Endothelial cell (in vitro differentiated cells): Measurements from ENCODE around the gene GATAD2B. TPM values are rescaled to one million over a fixed set of nuclear protein-coding genes. Genes with fewer than 3 reads are reported as not detected.

Experiments
- DNase-seq: peaks from one replicate; pipeline ENCODE4 v3.0.0; 2021; ENCODE audit warnings: low spot score
- H3K27ac Mint-ChIP-seq: one replicate; pipeline ENCODE4 v1.8.0; 2021; ENCODE audit warnings: mixed read lengths, inconsistent platforms; ENCODE audit not compliant: unreplicated experiment
- H3K27me3 Mint-ChIP-seq: one replicate; pipeline ENCODE4 v1.8.0; 2021; ENCODE audit warnings: mild to moderate bottlenecking, moderate library complexity, mixed read lengths, inconsistent platforms; ENCODE audit not compliant: unreplicated experiment
- H3K36me3 Mint-ChIP-seq: one replicate; pipeline ENCODE4 v1.8.0; 2021; ENCODE audit warnings: mild to moderate bottlenecking, low read depth, mixed read lengths, inconsistent platforms; ENCODE audit not compliant: unreplicated experiment
- H3K4me1 Mint-ChIP-seq: one replicate; pipeline ENCODE4 v1.8.0; 2021; ENCODE audit warnings: mild to moderate bottlenecking, mixed read lengths, inconsistent platforms; ENCODE audit not compliant: unreplicated experiment
- H3K4me3 Mint-ChIP-seq: one replicate; pipeline ENCODE4 v1.8.0; 2021; ENCODE audit warnings: mild to moderate bottlenecking, mixed read lengths, inconsistent platforms; ENCODE audit not compliant: unreplicated experiment
- H3K9me3 Mint-ChIP-seq: one replicate; pipeline ENCODE4 v1.8.0; 2021; ENCODE audit warnings: mixed read lengths, inconsistent platforms; ENCODE audit not compliant: unreplicated experiment
- total RNA-seq: library from RNA; stranded (reverse); fragmentation: NEBNext Ultra II Directional; extraction: Animal tissue kit (Norgen Biotek cat#: 25700); gene quantifications from one replicate; pipeline ENCODE4 v1.2.1, GENCODE V29; 2021; ENCODE audit not compliant: unreplicated experiment
- TF ChIP-seq, protein P1 (sequence below): fragments of 200-600 bp; sonication (generic); IDR thresholded peaks from one replicate; pipeline ENCODE4 v1.5.0; 2021; ENCODE audit warnings: antibody characterized with exemption; ENCODE audit not compliant: unreplicated experiment

GATAD2B gene
- total RNA-seq, 1 donor from 2014 or later = 45.4 TPM

DNA sequence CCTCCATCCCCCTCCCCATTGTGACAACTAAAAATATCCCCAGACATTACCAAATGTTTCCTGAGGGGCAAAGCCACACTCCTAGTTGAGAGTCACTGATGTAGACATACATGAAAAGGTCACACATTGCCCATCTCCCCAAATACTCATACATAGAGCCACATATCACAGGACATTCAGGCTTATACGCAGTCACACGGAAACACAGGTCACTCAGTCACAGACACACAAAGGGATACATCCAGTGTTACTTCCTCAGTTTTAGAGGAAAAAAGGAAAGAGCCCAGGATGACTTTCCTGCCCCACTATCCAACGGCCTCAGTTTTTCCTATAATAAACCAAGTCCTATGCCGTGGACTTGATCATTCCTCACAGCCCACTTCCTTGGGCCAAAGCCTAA is 38.6 kb upstream of the GATAD2B start:
- Mint-ChIP-seq H3K4me3 (peak overlapping the region; percentile 96), H3K27me3 (peaks cover 18% of the 10 kb centered on the region)

GRCh38 chr1:153960206-153960605 is 37.4 kb upstream of the GATAD2B start:
- peaks cover 11% of the 10 kb centered on the region for H3K36me3 Mint-ChIP-seq
- H3K27ac Mint-ChIP-seq = no peak overlapping the region
- peaks cover 63% of the 10 kb centered on the region for H3K4me1 Mint-ChIP-seq
- H3K4me3 Mint-ChIP-seq = no peak overlapping the region
- no peak for DNase-seq
- H3K27me3 Mint-ChIP-seq = peaks cover 18% of the 10 kb centered on the region
- no peaks in the 10 kb centered on the region for H3K9me3 Mint-ChIP-seq
- TF ChIP-seq, protein P1, sequence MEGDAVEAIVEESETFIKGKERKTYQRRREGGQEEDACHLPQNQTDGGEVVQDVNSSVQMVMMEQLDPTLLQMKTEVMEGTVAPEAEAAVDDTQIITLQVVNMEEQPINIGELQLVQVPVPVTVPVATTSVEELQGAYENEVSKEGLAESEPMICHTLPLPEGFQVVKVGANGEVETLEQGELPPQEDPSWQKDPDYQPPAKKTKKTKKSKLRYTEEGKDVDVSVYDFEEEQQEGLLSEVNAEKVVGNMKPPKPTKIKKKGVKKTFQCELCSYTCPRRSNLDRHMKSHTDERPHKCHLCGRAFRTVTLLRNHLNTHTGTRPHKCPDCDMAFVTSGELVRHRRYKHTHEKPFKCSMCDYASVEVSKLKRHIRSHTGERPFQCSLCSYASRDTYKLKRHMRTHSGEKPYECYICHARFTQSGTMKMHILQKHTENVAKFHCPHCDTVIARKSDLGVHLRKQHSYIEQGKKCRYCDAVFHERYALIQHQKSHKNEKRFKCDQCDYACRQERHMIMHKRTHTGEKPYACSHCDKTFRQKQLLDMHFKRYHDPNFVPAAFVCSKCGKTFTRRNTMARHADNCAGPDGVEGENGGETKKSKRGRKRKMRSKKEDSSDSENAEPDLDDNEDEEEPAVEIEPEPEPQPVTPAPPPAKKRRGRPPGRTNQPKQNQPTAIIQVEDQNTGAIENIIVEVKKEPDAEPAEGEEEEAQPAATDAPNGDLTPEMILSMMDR = no peak

More for the DNA sequence above, 38.6 kb upstream of the GATAD2B start:
- Mint-ChIP-seq H3K9me3 (no peaks in the 10 kb centered on the region), H3K36me3 (peaks cover 15% of the 10 kb centered on the region), H3K4me1 (peaks cover 68% of the 10 kb centered on the region), H3K27ac (peak overlapping the region; percentile 100)
- DNase-seq = no peak
- TF ChIP-seq, protein P1 = no peak

DNA sequence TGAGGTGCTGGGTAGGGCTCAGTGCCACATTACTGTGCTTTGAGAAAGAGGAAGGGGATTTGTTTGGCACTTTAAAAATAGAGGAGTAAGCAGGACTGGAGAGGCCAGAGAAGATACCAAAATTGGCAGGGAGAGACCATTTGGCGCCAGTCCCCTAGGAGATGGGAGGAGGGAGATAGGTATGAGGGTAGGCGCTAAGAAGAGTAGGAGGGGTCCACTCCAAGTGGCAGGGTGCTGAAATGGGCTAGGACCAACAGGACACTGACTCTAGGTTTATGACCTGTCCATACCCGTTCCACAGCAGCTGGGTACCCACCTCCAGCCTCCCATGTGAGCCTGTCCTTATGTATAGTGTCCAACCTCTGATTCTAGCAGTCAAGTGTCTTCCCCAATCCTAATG is 36.7 kb upstream of the GATAD2B start:
- peak overlapping the region; percentile 100 for H3K4me3 Mint-ChIP-seq

GRCh38 chr1:153958961-153959260 is 36.1 kb upstream of the GATAD2B start:
- Mint-ChIP-seq H3K27ac (peak overlapping the region; percentile 80), H3K36me3 (peaks cover 17% of the 10 kb centered on the region), H3K4me3 (peak overlapping the region; percentile 100), H3K4me1 (peaks cover 62% of the 10 kb centered on the region), H3K9me3 (no peaks in the 10 kb centered on the region), H3K27me3 (peaks cover 21% of the 10 kb centered on the region)
- TF ChIP-seq, protein P1 = no peak
- no peak for DNase-seq

More for the DNA sequence above, 36.7 kb upstream of the GATAD2B start:
- Mint-ChIP-seq H3K27ac (peak overlapping the region; percentile 80), H3K27me3 (peaks cover 18% of the 10 kb centered on the region), H3K4me1 (peaks cover 60% of the 10 kb centered on the region), H3K36me3 (peaks cover 12% of the 10 kb centered on the region), H3K9me3 (no peaks in the 10 kb centered on the region)
- TF ChIP-seq, protein P1 = no peak
- no peak for DNase-seq

- TF ChIP-seq, protein P1 = no peak
- peak within 1 kb of the TSS; percentile 100 for H3K4me3 Mint-ChIP-seq
- DNase-seq = peak; percentile 94
- peak within 1 kb of the TSS; percentile 97 for H3K27ac Mint-ChIP-seq
- peaks cover 17% of the 10 kb centered on the region for H3K27me3 Mint-ChIP-seq
- H3K36me3 Mint-ChIP-seq = peaks cover 22% of the 10 kb centered on the region
- H3K4me1 Mint-ChIP-seq = peaks cover 58% of the 10 kb centered on the region
- no peaks in the 10 kb centered on the region for H3K9me3 Mint-ChIP-seq
Measured at GRCh38 chr1:153958111-153958960, 35.6 kb upstream of the GATAD2B start, which contains the start of gene CRTC2. Gene CRTC2, minus strand, starts transcription at chr1:153958612. Its CDS starts 115 bp downstream, at chr1:153958497.
